HepG2 (cell line): ENCODE data around the gene C14orf119. TPM values are rescaled to one million over a fixed set of nuclear protein-coding genes. Genes with fewer than 3 reads are reported as not detected.

Experiments
- DNMT1 ChIP-seq: sonication (generic); formaldehyde crosslinking; IDR thresholded peaks from 2 replicates; pipeline ENCODE4 v1.5.1; 2020; ENCODE audit warnings: mild to moderate bottlenecking, missing genetic modification reagents
- DNMT3B ChIP-seq: conservative IDR thresholded peaks from 2 replicates; pipeline ENCODE4 v1.6.1; 2016; ENCODE audit warnings: missing biosample characterization, control low read depth
- DZIP1 ChIP-seq: sonication (generic); formaldehyde crosslinking; IDR thresholded peaks from 2 replicates; pipeline ENCODE4 v1.5.0; 2020; ENCODE audit warnings: mild to moderate bottlenecking, missing genetic modification reagents
- EP300 ChIP-seq, 3 experiments: sonication (generic) in 1 of 3; formaldehyde crosslinking in 1 of 3; IDR thresholded peaks; 2 replicates each; pipeline versions ENCODE4 v1.5.1 to v1.6.1; 2011 to 2020; ENCODE audit warnings: low read depth in 2 of 3, low read length in 2 of 3, borderline replicate concordance in 1 of 3, improper control_type of control experiment in 1 of 3, mild to moderate bottlenecking in 1 of 3, missing genetic modification reagents in 1 of 3, moderate library complexity in 1 of 3
- EZH2 ChIP-seq: conservative IDR thresholded peaks from 2 replicates; pipeline ENCODE4 v1.6.1; 2012; ENCODE audit warnings: mild to moderate bottlenecking, low read depth, low read length, moderate library complexity
- IRF1 ChIP-seq: sonication (generic); formaldehyde crosslinking; IDR thresholded peaks from 2 replicates; pipeline ENCODE4 v1.4.0; 2020; ENCODE audit warnings: low read depth, mild to moderate bottlenecking, missing genetic modification reagents
- IRF9 ChIP-seq: sonication (generic); formaldehyde crosslinking; IDR thresholded peaks from 2 replicates; pipeline ENCODE4 v1.8.0; 2022; ENCODE audit warnings: missing genetic modification reagents, mild to moderate bottlenecking, borderline replicate concordance
- NRL ChIP-seq: sonication (generic); formaldehyde crosslinking; IDR thresholded peaks from 2 replicates; pipeline ENCODE4 v1.5.0; 2020; ENCODE audit warnings: missing genetic modification reagents, mild to moderate bottlenecking, moderate library complexity, borderline replicate concordance
- SETDB1 ChIP-seq: sonication (generic); formaldehyde crosslinking; IDR thresholded peaks from 2 replicates; pipeline ENCODE4 v1.5.1; 2020; ENCODE audit warnings: missing genetic modification reagents, mild to moderate bottlenecking, borderline replicate concordance
- THAP9 ChIP-seq: sonication (generic); formaldehyde crosslinking; IDR thresholded peaks from 2 replicates; pipeline ENCODE4; 2020; ENCODE audit warnings: missing genetic modification reagents, mild to moderate bottlenecking, borderline replicate concordance
- TIGD3 ChIP-seq: sonication (generic); formaldehyde crosslinking; IDR thresholded peaks from 2 replicates; pipeline ENCODE4 v1.5.1; 2020; ENCODE audit warnings: mild to moderate bottlenecking, missing genetic modification reagents, borderline replicate concordance
- ZNF207 ChIP-seq: fragments of 450-650 bp; IDR thresholded peaks from 2 replicates; pipeline ENCODE4 v1.6.1; 2016; ENCODE audit warnings: antibody characterized with exemption, borderline replicate concordance
- ZNF317 ChIP-seq: sonication (generic); formaldehyde crosslinking; IDR thresholded peaks from 2 replicates; pipeline ENCODE4 v1.5.0; 2020; ENCODE audit warnings: mild to moderate bottlenecking, missing genetic modification reagents
- ZNF513 ChIP-seq: sonication (generic); formaldehyde crosslinking; conservative IDR thresholded peaks from 2 replicates; pipeline ENCODE4 v1.5.0; 2020; ENCODE audit warnings: missing genetic modification reagents
- ZNF883 ChIP-seq: sonication (generic); formaldehyde crosslinking; IDR thresholded peaks from 2 replicates; pipeline ENCODE4 v1.5.1; 2020; ENCODE audit warnings: mild to moderate bottlenecking, missing genetic modification reagents; ENCODE audit errors: not compliant biosample characterization
- polyA plus RNA-seq, 8 experiments: library from polyadenylated mRNA; depleted of rRNA in 3 of 8; stranded (reverse) in 7 of 8; unstranded in 1 of 8; fragments of >200 nt; fragmentation: Illumina TruSeq in 4 of 8; extraction: Trizol in 4 of 8; gene quantifications; 2 replicates each; pipeline versions ENCODE4 v1.2.1 to v1.2.3, GENCODE V29; 2011 to 2016; ENCODE audit warnings: low read depth in 4 of 8, missing spikeins in 1 of 8, mixed read lengths in 1 of 8; ENCODE audit not compliant: insufficient read depth in 1 of 8
- total RNA-seq, 5 experiments: library from RNA; depleted of rRNA; stranded (reverse); fragments of >200 nt; fragmentation: Illumina TruSeq; extraction: Trizol; gene quantifications; 2 replicates each; pipeline ENCODE4 v1.2.3, GENCODE V29; 2016; ENCODE audit warnings: low read depth in 1 of 5

Gene C14orf119
- total and polyA plus RNA-seq, 2 of the 13 experiments (the other 11 are each of a cell fraction or from before 2014, with no cell fraction given): 117 to 206 TPM

- TF ChIP-seq THAP9: peak; percentile 90
- no peak for TF ChIP-seq IRF1 (CRISPR knock-in tag)
- TF ChIP-seq ZNF513: 0 out of 2 replicates have a peak, but pooled peaks have one; percentile 80
- TF ChIP-seq IRF9 (CRISPR knock-in tag): 0 out of 2 replicates have a peak, but pooled peaks have one; percentile 41
- TF ChIP-seq DNMT3B (CRISPR knock-in tag): peak; percentile 92; the same call in 1 of the 2 replicates
- TF ChIP-seq DZIP1 (CRISPR knock-in tag): no peak
- TF ChIP-seq NRL (CRISPR knock-in tag): no peak; the same call in 1 of the 2 replicates
- TF ChIP-seq ZNF317 (CRISPR knock-in tag): no peak
- TF ChIP-seq SETDB1 (CRISPR knock-in tag): no peak
- no peak for TF ChIP-seq DNMT1 (CRISPR knock-in tag)
- no peak; a peak in 2 of 4 replicates for TF ChIP-seq EP300 (IDR thresholded peaks at IDR 0.05; ENCODE audit: low read depth in 2 of 2, low read length in 2 of 2)
- peak; percentile 70 for TF ChIP-seq EP300 (CRISPR knock-in tag; IDR thresholded peaks at IDR 0.05; ENCODE audit: borderline replicate concordance)
- TF ChIP-seq ZNF883 (CRISPR knock-in tag): peak; percentile 43
- TF ChIP-seq TIGD3 (CRISPR knock-in tag): no peak
- TF ChIP-seq ZNF207: no peak
- TF ChIP-seq EZH2: no peak
These were observed at the start of gene C14orf119 (continued) for GRCh38 chr14:23095196-23096108.
